Measurements from ENCODE around the gene ANAPC16. TPM values are rescaled to one million over a fixed set of nuclear protein-coding genes. Genes with fewer than 3 reads are reported as not detected.
"Not testable (repeated sequence)": the region's sequence is repeated elsewhere in the genome, so short reads cannot be mapped to it uniquely, and the experiment has no call there.

The ANAPC16 gene
- total RNA-seq, 1 donor, result 61.7 TPM

DNA sequence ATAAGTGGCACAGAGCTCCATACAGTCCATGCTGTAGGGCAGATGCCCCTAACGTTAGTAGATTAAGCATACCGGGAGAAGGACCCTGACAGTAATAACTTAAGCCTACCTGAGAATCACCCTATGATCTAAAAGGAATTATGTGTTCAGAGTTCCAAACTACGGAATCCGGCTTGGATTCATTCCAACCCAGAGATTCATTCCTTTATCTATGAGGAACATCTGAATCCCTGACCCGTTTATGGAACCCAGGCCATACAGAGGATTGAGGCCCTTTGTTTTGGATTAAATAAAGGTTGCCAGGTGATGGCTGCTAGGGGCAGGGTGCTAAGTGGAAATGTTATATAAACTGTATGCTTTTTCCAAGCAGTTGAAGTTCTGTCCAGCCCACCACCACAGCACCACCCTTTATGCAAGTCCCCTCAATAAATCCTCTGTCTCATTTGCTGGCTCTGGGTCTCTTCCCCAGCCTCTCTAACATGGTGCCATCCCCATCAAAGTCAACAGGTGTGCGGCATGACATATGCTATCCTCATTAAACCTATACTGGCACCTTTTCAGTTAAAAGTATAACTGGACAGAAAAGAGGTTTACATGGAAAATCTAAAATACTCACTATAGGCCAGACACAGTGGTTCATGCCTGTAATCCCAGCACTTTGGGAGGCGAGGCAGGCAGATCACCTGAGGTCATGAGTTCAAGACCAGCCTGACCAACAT lies 9.1 kb upstream of the ANAPC16 start:
- no peak for DNase-seq (ENCODE audit: low read depth)
- TF ChIP-seq, protein P1, sequence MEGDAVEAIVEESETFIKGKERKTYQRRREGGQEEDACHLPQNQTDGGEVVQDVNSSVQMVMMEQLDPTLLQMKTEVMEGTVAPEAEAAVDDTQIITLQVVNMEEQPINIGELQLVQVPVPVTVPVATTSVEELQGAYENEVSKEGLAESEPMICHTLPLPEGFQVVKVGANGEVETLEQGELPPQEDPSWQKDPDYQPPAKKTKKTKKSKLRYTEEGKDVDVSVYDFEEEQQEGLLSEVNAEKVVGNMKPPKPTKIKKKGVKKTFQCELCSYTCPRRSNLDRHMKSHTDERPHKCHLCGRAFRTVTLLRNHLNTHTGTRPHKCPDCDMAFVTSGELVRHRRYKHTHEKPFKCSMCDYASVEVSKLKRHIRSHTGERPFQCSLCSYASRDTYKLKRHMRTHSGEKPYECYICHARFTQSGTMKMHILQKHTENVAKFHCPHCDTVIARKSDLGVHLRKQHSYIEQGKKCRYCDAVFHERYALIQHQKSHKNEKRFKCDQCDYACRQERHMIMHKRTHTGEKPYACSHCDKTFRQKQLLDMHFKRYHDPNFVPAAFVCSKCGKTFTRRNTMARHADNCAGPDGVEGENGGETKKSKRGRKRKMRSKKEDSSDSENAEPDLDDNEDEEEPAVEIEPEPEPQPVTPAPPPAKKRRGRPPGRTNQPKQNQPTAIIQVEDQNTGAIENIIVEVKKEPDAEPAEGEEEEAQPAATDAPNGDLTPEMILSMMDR (IDR thresholded peaks at IDR 0.05; ENCODE audit: insufficient read depth, low read length), result no peak
- no peak overlapping the region for H3K4me3 ChIP-seq (ENCODE audit: low read depth, low read length)

DNA sequence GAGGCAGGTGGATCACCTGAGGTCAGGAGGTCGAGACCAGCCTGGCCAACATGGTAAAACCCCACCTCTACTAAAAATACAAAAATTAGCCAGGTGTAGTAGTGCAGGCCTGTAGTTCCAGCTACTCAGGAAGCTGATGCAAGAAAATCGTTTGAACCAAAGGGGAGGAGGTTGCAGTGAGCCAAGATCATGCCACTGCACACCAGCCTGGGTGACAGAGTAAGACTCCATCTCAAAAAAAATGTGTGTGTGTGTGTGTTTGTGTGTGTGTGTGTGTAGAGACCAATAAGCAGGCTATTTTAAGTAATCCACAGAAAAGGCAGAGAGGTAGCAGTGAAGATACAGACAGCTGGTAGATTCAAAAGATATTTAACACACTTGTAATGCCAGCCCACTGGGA lies 7.3 kb upstream of the ANAPC16 start:
- H3K4me3 ChIP-seq (ENCODE audit: low read depth, low read length), result not testable (repeated sequence)

DNA sequence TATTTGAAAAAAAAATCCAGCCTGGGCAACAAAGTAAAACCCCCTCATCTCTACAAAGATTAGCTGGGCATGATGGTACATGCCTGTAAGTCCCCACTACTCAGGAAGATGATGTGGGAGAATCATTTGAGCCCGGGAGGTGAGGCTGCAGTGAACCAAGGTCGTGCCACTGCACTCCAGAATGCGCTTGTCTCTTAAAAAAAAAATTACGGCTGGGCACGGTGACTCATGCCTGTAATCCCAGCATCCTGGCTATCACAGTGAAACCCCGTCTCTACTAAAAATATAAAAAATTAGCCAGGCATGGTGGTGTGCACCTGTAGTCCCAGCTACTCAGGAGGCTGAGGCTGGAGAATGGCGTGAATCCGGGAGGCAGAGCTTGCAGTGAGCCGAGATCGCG lies 4.4 kb upstream of the ANAPC16 start:
- H3K4me3 ChIP-seq (ENCODE audit: low read depth, low read length), result not testable (repeated sequence)

More for the DNA sequence above, 7.3 kb upstream of the ANAPC16 start:
- DNase-seq (ENCODE audit: low read depth), result not testable (repeated sequence)

DNA sequence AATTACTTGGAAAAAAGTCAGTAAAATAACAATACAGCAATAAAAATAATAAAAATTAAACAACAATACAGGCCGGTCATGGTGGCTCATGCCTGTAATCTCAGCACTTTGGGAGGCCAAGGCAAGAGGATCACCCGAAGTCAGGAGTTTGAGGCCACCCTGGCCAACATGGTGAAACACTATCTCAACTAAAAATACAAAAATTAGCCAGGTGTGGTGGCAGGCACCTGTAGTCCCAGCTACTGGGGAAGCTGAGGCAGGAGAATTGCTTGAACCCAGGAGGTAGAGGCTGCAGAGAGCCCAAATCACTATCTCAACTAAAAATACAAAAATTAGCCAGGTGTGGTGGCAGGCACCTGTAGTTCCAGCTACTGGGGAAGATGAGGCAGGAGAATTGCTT lies 4.0 kb upstream of the ANAPC16 start:
- not testable (repeated sequence) for H3K4me3 ChIP-seq (ENCODE audit: low read depth, low read length); DNase-seq (ENCODE audit: low read depth)

More for the DNA sequence above, 4.4 kb upstream of the ANAPC16 start:
- not testable (repeated sequence) for DNase-seq (ENCODE audit: low read depth)

DNA sequence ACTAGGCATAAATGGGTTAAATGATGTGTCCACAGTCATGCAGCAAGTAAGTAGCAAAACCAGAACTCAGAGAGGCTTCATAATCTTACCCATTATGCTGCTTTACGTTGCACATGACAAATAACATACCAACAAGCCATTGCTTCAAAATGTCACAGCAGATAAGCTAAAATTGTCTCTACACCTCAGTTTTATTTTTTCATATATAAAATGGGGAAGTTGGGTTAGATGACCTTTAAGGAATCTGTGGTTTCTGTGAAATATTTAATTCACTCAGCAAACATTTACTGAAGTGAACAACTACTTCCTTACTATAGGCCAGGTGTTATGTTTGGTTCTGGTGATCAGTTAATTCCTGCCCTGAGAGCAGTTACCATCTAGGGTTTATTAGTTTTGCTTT lies 2.5 kb downstream of the ANAPC16 start:
- TF ChIP-seq, protein P1 (IDR thresholded peaks at IDR 0.05; ENCODE audit: insufficient read depth, low read length), result no peak
- no peak overlapping the region for H3K4me3 ChIP-seq (ENCODE audit: low read depth, low read length)
- DNase-seq (ENCODE audit: low read depth), result no peak

DNA sequence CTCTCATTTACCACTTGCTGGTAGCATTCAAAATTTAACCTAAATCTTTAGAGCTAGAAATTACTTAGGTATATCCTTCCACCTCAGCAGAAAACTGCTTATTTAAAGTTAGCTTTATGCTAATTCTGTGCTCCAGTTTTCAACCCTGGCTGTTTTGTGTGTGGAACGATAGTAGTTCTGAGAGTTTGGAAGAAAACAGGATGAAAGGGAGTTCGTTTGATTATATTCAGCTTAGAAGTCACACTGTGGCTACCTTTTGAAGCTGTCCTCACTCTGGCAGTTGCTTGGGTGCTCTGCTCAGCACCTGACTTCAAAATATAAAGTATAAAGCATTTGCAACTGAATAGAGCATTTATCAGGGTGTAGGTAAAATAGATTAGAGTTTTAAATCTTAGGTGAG lies 2.9 kb downstream of the ANAPC16 start:
- TF ChIP-seq, protein P1 (IDR thresholded peaks at IDR 0.05; ENCODE audit: insufficient read depth, low read length), result no peak
- H3K4me3 ChIP-seq (ENCODE audit: low read depth, low read length), result no peak overlapping the region
- no peak for DNase-seq (ENCODE audit: low read depth)

DNA sequence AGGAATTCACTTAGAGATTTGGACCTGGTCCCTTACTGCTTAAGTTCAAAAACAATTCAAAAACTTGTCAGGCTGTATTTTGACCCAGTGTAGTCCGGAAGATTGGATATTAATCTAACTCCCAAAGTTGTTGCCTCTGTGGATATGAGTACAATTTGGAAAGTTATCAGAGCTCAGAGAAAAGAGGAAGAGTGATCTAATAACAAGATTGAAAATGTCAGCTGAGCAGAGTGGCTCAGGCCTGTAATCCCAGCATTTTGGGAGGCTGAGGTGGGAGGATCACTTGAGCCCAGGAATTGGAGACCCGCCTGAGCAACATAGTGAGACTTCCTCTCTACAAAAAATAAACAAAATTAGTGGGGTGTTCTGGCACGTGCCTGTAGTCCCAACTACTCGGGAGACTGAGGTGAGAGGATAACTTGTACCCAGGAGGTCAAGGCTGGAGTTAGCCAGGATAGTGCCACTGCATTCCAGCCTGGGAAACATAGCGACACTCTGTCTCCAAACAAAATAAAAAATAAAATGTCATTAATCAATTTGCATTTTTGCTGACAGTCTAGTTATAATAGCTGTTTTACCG lies 3.5 kb downstream of the ANAPC16 start:
- DNase-seq (ENCODE audit: low read depth), result no peak
- H3K4me3 ChIP-seq (ENCODE audit: low read depth, low read length), result no peak overlapping the region
- TF ChIP-seq, protein P1 (IDR thresholded peaks at IDR 0.05; ENCODE audit: insufficient read depth, low read length), result no peak

DNA sequence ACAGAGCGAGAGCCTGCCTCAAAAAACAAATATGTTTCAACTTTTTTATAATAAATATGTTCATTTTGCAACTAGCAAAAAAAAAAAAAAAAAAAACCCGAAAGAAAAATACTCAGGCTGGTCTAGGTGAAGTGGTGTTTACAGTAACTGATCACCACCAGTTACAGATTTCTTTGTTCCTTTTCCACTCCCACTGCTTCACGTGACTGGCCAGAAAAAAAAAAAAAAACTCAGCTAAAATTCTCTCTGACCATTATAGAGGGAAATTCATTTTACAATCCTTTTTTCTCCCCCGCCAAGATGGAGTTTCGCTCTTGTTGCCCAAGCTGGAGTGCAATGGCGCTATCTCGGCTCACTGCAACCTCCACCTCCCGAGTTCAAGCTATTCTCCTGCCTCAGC lies 4.8 kb downstream of the ANAPC16 start:
- no peak for DNase-seq (ENCODE audit: low read depth)
- H3K4me3 ChIP-seq (ENCODE audit: low read depth, low read length), result no peak overlapping the region
- TF ChIP-seq, protein P1 (IDR thresholded peaks at IDR 0.05; ENCODE audit: insufficient read depth, low read length), result no peak

Measured in fibroblast of the aortic adventitia (primary cell).